Activated CD4-positive, CD25-positive, alpha-beta regulatory T cell treated with anti-CD3 and anti-CD28 coated beads, Interleukin-2, amount 50 U/mL, for 16 hours (primary cell): Measurements from ENCODE around the gene SEC61A1.
A peak's percentile ranks its signal among the peaks of the same experiment; 100 is the strongest.

Experiments used
- DNase-seq: peaks from one replicate; pipeline ENCODE4 v3.0.0-alpha.2; 2020; ENCODE audit warnings: low read depth, low spot score

Gene SEC61A1

DNA sequence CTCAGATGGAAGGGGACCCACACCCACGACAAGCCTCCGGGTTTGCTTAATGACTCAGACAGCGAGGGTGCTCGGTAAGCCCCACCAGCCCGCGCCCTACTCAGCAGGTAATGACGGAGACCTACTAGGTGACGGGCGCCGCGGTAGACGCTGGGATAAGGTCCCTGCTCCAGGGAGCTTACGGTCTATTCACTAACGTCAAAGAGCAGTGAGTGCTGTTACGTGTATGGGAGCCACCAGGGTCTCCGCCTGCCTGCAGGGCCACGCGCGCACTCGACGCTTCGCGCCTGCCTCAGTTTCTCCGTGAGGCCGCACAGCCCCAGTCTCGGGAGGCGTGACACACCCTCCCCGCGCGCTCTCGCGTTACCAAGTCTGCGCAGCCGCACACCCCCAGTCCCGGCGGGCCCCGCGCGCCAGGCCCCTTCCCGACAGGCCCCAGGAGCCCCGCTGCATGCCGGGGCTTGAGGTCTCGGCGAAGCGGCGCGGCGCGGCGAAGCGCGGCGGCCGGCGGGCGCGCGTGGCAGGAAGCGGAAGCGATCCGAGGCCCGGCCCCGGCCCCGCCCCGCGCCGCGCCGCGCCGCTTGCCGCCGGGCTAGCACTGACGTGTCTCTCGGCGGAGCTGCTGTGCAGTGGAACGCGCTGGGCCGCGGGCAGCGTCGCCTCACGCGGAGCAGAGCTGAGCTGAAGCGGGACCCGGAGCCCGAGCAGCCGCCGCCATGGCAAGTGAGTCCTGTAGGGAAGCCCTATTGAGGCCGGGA, at the start of gene SEC61A1:
TSS of gene SEC61A1 (plus strand) at position 601 of the 758 bp plus-strand sequence. CDS start at position 717, 116 bp downstream.
- peak; percentile 91 for DNase-seq

DNA sequence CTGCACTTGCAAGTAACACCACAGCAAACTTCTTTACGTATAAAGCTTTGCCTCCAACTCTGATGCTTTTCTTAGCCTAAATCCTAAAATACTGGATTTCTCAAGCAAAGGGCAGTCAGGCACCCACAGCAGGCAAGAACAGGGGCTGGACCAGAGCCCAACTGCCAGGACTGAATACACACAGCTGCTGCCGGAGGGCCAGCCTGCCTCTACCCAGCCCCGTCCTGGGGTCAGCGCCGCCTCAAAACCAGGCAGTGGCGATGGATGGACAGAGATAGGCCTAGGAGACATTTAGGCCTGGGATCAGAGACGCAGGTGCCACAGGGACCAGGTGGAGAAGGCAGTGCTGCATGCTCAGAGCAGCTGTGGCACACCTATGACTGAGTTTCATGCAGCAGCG, 47.6 kb upstream of the SEC61A1 start:
- no peak for DNase-seq

DNA sequence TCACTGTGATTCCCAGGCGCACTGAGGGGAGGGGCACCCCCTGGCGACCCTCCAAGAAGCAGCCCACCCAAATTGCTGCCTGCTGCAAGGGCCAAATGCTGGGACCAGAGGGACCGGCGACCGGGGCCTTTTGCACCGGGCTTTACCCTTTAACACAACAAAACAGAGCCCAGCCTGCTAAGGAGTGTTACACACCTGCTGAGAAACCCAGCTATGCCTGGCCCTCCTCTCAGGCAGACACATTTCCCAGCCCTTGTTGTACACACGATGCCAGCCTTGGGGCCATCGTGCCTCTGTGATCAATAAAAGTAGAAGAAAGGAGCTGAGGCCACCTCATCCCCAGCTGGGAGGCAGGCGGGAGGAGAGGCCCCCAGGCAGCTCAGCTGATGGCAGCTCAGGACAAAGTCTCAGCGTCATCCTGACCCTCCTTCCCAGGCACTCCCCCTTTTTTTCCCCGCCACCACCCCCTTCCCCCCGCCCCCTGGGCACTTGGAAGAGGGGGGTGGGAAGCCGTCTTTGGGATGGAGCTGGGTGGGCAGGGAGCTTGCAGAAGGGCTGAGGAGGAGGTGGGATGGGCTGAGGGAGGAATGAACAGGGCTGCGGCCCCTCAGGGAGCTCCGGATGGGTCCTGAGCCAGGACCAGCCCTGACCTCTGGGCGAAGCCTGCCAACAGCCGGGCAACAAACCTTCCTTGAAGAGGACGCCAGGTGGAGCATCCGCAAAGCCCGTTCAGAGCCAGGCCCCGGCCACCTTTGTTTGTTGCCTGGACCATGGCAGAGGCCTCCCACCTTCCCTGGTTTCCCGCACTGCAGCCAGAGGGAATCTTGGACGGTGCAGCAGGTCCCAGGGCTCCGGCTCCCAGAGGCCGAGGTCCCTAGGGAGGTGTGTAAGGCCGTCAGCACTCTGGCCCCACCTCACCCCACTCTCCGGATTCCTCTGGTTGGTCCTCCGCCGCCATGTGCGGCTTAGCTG, 45.9 kb upstream of the SEC61A1 start:
- DNase-seq: no peak

DNA sequence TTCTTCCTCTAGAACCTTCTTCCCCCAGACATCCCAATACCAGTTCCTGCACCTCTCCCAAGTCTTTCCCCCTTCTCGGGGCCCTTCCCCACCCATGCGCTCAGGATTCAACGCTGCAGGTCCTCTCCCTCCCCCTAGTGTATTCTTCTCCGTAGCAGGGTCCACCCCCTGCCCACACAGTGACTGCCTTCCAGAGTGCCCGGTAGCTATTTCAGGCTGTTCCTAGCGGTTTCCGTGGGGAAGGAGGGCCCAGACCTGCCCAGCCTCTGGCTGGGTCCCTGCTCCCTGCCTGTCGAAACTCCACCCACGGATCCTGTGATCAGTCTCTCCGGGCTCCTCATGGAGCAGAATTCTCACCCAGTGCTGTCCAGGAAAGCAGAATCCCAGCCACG, 45.2 kb upstream of the SEC61A1 start:
- no peak for DNase-seq

DNA sequence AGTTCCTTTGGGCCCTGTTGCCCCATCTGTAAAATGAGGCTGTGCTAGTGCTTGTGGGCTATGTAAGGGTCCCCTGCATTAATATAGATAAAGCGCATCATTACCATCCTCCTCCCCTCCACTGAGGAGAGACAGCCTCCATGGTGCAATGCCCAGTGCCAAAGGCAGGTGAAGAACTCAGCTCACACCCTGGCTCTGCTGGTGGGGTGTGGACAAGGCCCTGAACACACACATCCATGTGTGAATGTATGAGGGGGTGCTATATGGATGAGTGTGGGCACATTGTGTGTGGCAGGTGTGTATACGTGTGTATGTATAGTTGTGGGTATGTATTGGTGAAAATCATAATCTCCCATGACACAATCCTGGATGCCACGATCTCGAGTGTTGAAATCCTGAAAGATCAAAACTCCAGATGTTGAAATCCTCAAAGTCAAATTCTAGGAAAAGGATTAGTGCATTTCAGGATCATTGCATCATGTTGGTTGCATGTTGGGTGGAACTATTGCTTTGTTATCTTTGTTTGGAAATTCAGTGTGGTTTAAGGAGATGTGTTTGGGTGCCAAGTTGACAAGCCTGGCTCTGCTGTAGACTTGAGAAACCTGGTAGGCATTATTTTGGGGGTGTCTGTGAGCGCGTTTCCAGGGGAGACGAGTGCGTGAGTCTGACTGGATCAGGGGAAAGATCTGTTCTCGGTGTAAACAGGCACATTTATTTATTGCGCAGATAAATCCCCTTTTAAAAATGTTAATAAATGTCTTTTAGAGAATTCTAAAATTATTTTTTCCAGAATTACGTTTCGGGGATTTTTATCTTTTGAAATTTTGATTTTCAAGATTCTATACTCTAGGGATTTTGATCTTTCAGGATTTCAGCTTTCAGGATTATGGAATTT, 42.0 kb upstream of the SEC61A1 start:
- DNase-seq: no peak

DNA sequence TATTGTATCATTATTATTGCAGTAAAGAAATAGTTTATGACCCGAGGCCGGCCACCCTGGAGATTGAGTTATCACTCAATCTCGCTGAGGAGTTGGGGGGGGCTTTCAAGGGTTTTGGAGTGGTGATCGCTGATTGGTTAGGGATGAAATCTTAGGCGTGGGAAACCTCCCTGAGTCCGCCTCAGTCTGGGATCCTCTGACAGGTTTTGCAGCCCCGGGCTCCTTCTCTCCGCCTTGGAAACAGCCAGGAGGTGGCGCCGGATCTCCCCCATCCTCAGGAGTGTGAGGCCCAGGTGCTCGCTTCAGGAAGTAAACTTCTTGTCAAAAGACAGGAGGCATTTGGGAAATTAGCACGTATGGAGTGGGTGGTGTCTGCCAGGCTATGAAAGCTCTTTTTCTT, 41.1 kb upstream of the SEC61A1 start:
- no peak for DNase-seq

DNA sequence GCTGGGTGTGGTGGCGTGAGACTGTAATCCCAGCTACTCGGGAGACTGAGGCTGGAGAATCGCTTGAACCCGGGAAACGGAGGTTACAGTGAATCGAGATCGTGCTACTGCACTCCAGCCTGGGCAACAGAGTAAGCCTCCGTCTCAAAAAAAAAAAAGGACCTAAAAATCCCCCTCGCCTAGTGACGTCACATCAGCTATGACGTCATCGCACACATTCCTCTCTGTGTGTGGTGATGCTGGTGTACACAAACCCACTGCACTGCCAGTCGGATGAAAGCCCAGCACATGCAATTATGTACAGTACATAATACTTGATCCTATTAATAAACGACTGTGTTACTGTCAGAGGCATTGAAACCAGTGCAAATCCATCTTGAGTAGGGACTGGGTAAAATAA, 40.2 kb upstream of the SEC61A1 start:
- no peak for DNase-seq

DNA sequence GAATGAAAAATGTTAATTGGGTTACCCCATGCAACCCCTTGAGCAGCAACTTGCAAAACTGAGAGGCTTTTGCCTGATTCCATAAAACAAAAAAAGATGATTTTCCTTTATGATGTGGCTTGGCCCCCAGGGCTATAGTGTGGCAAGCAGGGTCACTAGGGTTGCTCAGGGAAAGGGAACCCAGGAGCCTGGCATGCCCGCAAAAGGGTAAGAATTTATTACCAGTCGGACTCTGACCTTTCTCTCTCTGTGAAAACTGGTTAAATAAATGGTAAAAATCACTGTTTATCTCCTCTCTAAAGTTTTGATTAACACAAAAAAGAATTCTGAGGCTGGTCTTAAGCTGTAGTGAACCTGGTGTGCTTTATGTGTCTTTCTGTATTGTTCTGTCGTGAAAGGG, 37.7 kb upstream of the SEC61A1 start:
- DNase-seq: no peak

DNA sequence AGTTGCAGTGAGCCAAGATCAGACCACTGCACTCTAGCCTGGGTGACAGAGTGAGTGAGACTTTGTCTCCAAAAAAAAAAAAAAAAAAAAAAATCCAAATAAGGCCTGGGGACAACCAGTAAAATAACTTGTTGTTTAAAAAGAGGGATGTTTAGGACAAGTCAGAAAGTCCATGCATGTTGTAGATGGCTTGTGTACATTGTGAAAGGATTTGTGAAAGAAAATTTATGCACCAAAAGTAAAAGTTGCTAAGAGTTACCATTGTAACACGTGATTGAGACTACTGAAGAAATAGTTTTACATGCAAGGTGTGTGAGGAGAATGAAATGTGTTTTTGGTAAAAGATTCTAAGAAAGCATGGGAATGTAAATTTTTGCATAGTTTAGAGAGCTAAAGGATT, 35.7 kb upstream of the SEC61A1 start:
- DNase-seq: no peak

DNA sequence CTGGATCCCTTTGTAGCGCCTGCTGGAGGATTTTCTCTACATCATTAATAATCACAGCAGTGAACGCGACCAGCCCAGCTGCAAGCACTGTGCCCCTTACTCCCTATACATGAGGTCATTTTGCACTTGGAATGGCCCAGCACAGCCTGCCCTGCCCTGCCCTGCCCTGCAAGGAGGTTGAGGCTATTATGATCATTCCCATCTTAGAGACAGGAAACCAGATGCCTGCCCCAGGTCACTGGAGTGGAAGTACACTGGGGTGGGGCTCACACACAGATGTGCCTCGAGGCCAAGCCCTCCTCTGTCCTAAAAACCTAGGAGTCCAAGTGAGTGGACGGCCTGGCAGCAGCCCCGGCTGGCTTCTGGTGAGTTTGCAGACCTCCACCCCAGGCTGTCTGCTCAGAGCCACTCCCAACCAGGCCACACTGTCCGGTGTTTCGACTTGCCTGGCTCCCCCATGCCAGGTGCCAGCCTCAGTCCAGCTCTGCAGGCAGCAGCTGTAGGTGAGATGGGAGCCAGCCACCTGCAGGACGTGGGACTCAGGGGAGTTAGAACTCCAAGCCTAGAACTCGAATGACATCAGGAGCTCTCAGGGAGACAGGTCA, 30.4 kb upstream of the SEC61A1 start:
- DNase-seq: no peak

DNA sequence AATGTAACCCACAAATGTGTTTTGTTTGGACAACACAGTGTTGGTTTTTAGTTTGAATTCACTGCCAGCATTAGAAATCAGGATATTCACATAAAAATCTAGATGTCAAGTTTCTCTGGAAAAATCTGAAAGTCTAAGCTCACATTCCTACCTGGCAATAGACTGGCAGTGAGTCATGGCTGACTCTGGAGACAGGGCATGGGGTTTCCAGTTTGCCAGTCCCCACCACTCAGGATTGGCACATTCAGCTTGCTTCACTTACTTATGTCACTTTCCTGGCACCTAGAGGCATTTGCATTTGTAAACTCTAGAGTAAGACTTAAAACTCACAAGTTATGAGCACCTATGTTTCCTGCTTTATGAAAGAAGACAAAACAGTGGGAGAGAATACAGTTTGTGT, 19.1 kb upstream of the SEC61A1 start:
- DNase-seq: no peak

DNA sequence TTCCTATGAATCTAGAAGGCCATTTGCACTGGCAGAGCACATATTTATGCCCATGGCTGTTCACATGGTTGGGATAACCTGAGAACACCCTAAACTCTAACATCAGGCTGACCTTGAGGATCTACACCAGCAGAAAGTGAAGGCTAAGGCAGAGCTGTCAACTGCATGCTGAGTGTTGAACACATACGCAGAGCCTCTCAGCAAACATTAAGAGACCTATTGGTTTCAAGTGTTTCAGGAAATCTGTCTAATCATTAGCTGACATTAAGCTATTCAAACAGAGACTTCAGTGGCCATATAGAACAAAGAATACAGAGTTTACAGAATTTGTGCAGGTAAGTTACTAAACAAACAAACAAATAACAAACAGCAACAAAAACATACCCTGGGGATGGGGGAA, 16.1 kb upstream of the SEC61A1 start:
- no peak for DNase-seq

DNA sequence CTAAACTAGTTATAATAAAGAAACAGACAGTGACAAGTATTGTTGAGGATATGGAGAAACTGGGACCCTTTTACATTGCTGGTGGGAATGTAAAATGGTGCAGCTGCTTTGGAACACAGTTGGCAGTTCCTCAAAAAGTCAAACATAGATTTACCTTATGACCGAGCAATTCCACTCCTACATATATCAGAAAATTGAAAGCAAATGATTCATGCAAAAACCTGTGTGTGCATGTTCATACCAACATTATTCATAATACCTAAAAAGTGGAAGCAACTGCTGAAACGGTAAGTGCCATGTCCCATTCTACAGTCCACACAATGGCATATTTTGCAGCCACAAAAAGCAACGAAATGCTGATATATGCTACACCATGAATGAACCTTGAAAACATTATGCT, 12.2 kb upstream of the SEC61A1 start:
- no peak for DNase-seq

DNA sequence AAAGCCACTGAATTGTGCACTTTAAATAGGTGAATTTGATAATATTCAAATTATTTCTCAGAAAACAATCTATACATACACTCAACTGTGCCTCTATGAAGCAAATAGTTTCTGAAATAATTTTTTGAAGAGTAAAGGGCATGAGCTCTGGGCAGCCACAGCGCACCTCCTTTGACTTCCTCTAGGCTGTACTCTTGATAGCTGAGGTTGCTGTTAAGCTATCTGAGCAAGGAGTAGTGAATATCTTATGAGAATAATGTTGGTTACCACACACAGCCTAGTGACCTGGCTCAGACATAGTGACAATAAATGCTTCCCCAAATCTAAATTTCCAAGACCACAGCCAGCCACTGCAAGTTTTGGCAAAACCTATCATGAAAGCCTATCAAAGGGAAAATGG, 11.6 kb upstream of the SEC61A1 start:
- DNase-seq: no peak

DNA sequence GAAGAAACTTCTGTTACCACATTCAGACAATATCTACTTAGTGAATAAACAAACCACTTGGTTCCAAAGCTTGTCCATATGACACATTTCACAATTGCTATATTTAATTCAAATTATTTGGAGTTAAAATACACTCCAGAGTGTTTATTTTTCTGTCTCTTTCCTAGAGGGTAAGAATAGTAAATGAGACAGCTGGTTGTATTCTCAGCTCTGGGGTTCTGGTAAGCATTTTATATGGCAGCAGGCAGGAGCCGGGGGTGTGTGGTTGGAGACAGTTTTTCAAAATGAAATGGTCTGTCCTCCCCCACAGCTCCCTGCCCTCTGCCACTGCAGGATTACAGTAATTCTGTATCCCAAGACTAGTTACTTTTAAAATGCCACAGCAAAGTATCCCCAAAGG, 10.9 kb upstream of the SEC61A1 start:
- no peak for DNase-seq

DNA sequence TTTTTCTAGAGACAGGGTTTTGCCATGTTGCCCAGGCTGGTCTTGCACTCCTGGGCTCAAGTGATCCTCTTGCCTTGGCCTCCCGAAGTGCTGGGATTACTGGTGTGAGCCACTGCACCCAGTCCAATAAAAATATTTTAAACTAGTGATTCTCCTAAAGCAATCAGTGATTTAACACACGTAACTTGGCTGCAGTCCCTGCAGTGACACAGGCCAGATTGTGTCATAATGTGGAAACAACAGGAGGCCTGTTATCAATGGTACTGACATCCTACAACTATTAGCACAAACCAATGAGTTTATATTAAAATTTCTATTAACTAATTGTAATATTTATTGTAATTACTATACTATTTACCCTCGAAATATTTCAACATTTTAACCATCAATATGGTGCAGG, 1.6 kb upstream of the SEC61A1 start:
- no peak for DNase-seq

DNA sequence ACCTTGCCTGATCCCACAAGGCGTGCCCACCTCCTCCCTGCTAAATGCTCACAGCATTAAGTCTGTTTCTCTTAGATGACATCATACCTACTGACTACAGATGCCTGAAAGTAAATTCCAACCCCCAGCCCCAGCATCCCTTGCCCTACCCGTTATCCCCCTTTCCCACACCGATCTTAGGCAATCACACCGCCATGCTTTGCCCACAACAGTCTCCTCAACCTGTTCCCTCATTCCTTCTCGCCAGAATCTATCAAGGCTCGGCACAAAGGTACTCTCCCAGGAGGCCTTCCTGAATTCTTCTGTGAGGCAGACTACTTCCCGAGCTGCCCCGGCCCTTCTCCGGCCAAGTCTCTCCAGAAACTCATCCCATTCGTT, 789 bp upstream of the SEC61A1 start:
- no peak for DNase-seq

DNA sequence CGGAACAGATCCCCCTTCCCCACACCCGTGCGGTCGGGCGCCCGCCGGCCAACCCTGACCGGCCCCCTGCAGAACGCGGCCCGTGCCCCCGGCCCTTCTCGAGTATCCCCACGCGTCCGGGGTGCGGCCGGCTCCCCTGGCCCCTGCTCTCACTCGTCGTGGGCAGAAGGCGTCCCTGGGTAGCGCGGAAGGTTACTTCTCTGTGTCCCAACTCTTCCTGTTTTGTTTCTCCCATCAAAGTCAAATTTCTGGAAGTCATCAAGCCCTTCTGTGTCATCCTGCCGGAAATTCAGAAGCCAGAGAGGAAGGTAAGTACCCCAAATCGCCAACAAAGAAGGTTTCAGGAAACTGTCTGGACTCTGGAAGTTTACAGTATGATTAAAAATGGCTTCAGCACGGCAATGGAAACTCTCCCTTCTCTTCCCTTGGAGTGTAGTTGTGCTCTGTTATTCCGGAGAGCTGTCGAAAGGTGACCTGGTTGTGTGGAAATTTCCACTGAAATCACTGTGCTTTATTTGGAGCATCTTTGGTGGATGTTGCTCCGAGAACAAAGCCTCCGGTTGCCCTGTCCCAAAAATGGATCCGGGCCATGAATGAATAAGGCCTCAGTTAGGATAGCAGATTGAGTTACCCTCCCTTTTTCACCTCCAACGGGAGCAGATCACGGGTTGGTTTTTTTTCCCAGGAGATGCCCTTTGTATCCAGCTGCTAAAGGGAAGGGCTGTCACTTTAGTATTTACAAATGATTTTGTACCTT, 536 bp downstream of the SEC61A1 start:
- no peak for DNase-seq

DNA sequence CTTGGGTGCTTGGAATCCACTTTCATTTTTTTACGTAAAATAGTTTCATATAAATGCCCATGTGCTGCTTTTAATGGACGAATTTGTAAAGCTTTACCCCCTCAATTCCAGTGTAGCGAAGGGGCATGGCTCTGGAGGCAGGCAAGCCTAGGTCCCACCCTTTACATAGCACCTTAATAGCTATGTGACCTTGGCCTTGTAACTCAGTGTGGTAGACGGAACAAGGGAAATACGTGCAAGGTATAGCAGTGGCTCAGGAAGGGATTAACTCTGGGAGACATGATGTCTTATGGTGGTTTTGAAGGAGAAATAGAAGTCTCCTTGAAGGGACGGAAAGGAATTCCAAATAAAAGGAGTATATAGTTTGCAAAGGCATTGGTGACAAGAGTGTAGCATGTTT, 1.4 kb downstream of the SEC61A1 start:
- DNase-seq: no peak

DNA sequence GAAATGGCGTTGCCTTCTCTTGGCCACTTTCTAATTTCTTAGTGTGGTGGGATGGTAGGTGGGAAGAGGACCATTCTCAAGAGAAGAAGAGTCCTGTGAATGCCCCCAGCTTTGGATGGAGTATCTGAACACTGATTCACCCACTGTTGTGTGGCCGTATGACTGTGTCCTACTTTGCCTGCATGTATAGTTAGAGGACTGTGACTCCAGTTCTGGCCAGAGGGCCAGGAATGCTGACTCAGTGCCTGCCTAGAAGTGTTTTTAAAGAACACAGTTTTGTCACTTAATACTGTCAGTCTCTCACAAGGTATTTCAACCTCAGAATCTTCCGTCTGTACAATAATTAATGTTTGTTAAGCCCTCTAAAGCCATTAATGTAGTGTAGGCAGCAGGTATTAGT, 2.1 kb downstream of the SEC61A1 start:
- DNase-seq: no peak

DNA sequence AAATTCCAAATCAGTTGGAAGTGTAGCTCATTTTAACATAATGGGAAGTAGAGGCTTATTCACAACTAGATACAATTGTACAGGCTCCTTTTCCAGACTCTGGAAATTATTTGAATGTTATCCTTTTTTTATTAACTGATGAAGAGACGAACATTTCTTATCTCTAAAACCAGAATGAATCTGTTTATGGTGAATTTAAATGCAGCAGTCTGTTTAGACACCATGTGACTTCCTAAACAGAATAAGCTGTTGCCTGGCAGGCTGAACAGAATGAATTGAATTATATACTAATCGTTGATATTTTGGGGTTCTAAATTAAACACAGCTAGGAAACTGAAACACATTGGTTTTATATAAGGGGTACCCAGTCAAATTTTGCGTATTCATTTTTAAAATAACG, 4.0 kb downstream of the SEC61A1 start:
- DNase-seq: no peak
